HepG2 (cell line): ENCODE data around the gene FZD4. TPM values are rescaled to one million over a fixed set of nuclear protein-coding genes. Genes with fewer than 3 reads are reported as not detected.

Experiments used
- AGO1 ChIP-seq: fragments of 200-400 bp; formaldehyde crosslinking; IDR thresholded peaks from 2 replicates; pipeline ENCODE4 v1.6.1; 2017; ENCODE audit warnings: mild to moderate bottlenecking, low read depth, low read length, moderate library complexity; ENCODE audit not compliant: poor library complexity, severe bottlenecking
- ARNT2 ChIP-seq: sonication (generic); formaldehyde crosslinking; IDR thresholded peaks from 2 replicates; pipeline ENCODE4 v1.8.0; 2022; ENCODE audit warnings: mild to moderate bottlenecking, low read depth, missing genetic modification reagents, moderate library complexity
- CBFB ChIP-seq: sonication (generic); formaldehyde crosslinking; IDR thresholded peaks from 2 replicates; pipeline ENCODE4 v1.4.0; 2020; ENCODE audit warnings: missing genetic modification reagents
- MZF1 ChIP-seq: sonication (generic); formaldehyde crosslinking; IDR thresholded peaks from 2 replicates; pipeline ENCODE4 v1.8.1; 2023; ENCODE audit warnings: mild to moderate bottlenecking, missing genetic modification reagents, borderline replicate concordance
- NFATC3 ChIP-seq: sonication (generic); formaldehyde crosslinking; IDR thresholded peaks from 2 replicates; pipeline ENCODE4 v1.5.1; 2020; ENCODE audit warnings: mild to moderate bottlenecking, missing genetic modification reagents
- NPAS2 ChIP-seq: sonication (generic); formaldehyde crosslinking; IDR thresholded peaks from 2 replicates; pipeline ENCODE4 v1.8.0; 2022; ENCODE audit warnings: mild to moderate bottlenecking, missing genetic modification reagents, borderline replicate concordance
- PHF8 ChIP-seq: sonication (generic); formaldehyde crosslinking; IDR thresholded peaks from 2 replicates; pipeline ENCODE4 v1.5.0; 2020; ENCODE audit warnings: missing genetic modification reagents
- PITX1 ChIP-seq: sonication (generic); formaldehyde crosslinking; IDR thresholded peaks from 2 replicates; pipeline ENCODE4 v1.5.1; 2020; ENCODE audit warnings: mild to moderate bottlenecking, missing genetic modification reagents
- POLR2AphosphoS2 ChIP-seq: IDR thresholded peaks from 2 replicates; pipeline ENCODE4 v1.6.1; 2011; ENCODE audit warnings: low read depth, low read length, improper control_type of control experiment
- RBFOX2 ChIP-seq: fragments of 200-400 bp; formaldehyde crosslinking; IDR thresholded peaks from 2 replicates; pipeline ENCODE4 v1.6.1; 2017; ENCODE audit warnings: low read depth, mild to moderate bottlenecking, low read length
- SP2 ChIP-seq: sonication (generic); formaldehyde crosslinking; IDR thresholded peaks from 2 replicates; pipeline ENCODE4 v1.5.1; 2020; ENCODE audit warnings: mild to moderate bottlenecking, missing genetic modification reagents
- TBX2 ChIP-seq: sonication (generic); formaldehyde crosslinking; IDR thresholded peaks from 2 replicates; pipeline ENCODE4 v1.5.0; 2020; ENCODE audit warnings: missing genetic modification reagents, mild to moderate bottlenecking, borderline replicate concordance
- ZNF207 ChIP-seq: fragments of 450-650 bp; IDR thresholded peaks from 2 replicates; pipeline ENCODE4 v1.6.1; 2016; ENCODE audit warnings: antibody characterized with exemption, borderline replicate concordance
- ZNF367 ChIP-seq: sonication (generic); formaldehyde crosslinking; IDR thresholded peaks from 2 replicates; pipeline ENCODE4 v1.4.0; 2020; ENCODE audit warnings: missing genetic modification reagents, borderline replicate concordance
- polyA plus RNA-seq, 8 experiments: library from polyadenylated mRNA; depleted of rRNA in 3 of 8; stranded (reverse) in 7 of 8; unstranded in 1 of 8; fragments of >200 nt; fragmentation: Illumina TruSeq in 4 of 8; extraction: Trizol in 4 of 8; gene quantifications; 2 replicates each; pipeline versions ENCODE4 v1.2.1 to v1.2.3, GENCODE V29; 2011 to 2016; ENCODE audit warnings: low read depth in 4 of 8, missing spikeins in 1 of 8, mixed read lengths in 1 of 8; ENCODE audit not compliant: insufficient read depth in 1 of 8
- total RNA-seq, 5 experiments: library from RNA; depleted of rRNA; stranded (reverse); fragments of >200 nt; fragmentation: Illumina TruSeq; extraction: Trizol; gene quantifications; 2 replicates each; pipeline ENCODE4 v1.2.3, GENCODE V29; 2016; ENCODE audit warnings: low read depth in 1 of 5
- TF ChIP-seq, protein P1 (sequence below): IDR thresholded peaks from 2 replicates; pipeline ENCODE4 v1.6.1; 2016
- TF ChIP-seq, protein P2 (sequence below): sonication (generic); formaldehyde crosslinking; IDR thresholded peaks from 2 replicates; pipeline ENCODE4 v1.5.0; 2020; ENCODE audit warnings: mild to moderate bottlenecking, missing genetic modification reagents
- TF ChIP-seq, protein P3 (sequence below): sonication (generic); formaldehyde crosslinking; IDR thresholded peaks from 2 replicates; pipeline ENCODE4 v1.5.1; 2020; ENCODE audit warnings: mild to moderate bottlenecking, missing genetic modification reagents, borderline replicate concordance
- TF ChIP-seq, protein P4 (sequence below): sonication (generic); formaldehyde crosslinking; IDR thresholded peaks from 2 replicates; pipeline ENCODE4 v1.5.1; 2020; ENCODE audit warnings: missing genetic modification reagents, mild to moderate bottlenecking, borderline replicate concordance

The FZD4 gene
- total and polyA plus RNA-seq, 2 of the 13 experiments (the other 11 are each of a cell fraction or from before 2014, with no cell fraction given): 46.5 to 70.4 TPM

DNA sequence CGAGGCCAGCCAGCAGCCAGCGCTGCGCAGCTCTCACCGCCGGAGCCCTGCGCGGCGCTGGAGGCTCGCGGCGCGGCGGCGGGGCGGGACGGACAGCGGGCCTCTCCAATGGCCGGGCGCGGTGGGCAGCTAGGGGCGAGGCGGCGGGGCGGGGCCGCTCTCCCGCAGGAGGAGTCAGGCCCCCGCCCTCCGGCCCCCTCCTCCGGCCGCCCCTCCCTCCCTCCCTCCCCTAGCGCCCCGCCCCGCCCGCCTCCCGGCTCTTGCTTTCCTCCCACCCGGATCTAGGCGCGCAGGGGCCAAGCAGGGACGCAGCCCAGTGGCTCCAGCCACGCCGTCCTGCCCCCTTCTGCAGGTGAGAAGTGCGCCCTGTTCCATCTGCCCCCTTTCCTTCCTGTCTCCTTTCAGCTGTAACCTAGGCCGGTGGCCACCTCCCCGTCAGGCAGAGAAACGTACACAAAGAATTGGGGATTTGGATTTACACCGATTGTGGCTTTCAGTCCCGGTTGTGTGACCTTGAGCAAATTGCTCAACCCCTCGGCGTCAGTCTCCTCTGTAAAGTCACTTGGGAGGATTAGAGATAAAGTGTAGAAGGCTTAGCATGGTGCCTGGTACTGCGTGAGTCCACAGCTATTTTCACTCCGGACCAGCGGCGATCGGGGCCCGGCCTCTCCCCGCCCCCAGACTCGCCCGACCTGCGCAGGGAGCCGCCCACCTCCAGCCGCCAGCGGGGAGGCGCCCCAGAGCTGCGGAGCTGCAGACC lies at the start of gene FZD4 (continued):
- TF ChIP-seq, protein P1, sequence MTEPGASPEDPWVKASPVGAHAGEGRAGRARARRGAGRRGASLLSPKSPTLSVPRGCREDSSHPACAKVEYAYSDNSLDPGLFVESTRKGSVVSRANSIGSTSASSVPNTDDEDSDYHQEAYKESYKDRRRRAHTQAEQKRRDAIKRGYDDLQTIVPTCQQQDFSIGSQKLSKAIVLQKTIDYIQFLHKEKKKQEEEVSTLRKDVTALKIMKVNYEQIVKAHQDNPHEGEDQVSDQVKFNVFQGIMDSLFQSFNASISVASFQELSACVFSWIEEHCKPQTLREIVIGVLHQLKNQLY (CRISPR knock-in tag): peak; percentile 16; the same call in 1 of the 2 replicates
- TF ChIP-seq, protein P2, sequence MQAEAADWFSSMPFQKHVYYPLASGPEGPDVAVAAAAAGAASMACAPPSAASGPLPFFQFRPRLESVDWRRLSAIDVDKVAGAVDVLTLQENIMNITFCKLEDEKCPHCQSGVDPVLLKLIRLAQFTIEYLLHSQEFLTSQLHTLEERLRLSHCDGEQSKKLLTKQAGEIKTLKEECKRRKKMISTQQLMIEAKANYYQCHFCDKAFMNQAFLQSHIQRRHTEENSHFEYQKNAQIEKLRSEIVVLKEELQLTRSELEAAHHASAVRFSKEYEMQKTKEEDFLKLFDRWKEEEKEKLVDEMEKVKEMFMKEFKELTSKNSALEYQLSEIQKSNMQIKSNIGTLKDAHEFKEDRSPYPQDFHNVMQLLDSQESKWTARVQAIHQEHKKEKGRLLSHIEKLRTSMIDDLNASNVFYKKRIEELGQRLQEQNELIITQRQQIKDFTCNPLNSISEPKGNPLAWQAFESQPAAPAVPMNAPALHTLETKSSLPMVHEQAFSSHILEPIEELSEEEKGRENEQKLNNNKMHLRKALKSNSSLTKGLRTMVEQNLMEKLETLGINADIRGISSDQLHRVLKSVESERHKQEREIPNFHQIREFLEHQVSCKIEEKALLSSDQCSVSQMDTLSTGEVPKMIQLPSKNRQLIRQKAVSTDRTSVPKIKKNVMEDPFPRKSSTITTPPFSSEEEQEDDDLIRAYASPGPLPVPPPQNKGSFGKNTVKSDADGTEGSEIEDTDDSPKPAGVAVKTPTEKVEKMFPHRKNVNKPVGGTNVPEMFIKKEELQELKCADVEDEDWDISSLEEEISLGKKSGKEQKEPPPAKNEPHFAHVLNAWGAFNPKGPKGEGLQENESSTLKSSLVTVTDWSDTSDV (CRISPR knock-in tag): no peak
- 0 out of 2 replicates have a peak, but pooled peaks have one; percentile 17 for TF ChIP-seq ARNT2 (CRISPR knock-in tag)
- no peak for TF ChIP-seq POLR2AphosphoS2
- peak; percentile 74 for TF ChIP-seq RBFOX2
- no peak for TF ChIP-seq ZNF367
- TF ChIP-seq, protein P3, sequence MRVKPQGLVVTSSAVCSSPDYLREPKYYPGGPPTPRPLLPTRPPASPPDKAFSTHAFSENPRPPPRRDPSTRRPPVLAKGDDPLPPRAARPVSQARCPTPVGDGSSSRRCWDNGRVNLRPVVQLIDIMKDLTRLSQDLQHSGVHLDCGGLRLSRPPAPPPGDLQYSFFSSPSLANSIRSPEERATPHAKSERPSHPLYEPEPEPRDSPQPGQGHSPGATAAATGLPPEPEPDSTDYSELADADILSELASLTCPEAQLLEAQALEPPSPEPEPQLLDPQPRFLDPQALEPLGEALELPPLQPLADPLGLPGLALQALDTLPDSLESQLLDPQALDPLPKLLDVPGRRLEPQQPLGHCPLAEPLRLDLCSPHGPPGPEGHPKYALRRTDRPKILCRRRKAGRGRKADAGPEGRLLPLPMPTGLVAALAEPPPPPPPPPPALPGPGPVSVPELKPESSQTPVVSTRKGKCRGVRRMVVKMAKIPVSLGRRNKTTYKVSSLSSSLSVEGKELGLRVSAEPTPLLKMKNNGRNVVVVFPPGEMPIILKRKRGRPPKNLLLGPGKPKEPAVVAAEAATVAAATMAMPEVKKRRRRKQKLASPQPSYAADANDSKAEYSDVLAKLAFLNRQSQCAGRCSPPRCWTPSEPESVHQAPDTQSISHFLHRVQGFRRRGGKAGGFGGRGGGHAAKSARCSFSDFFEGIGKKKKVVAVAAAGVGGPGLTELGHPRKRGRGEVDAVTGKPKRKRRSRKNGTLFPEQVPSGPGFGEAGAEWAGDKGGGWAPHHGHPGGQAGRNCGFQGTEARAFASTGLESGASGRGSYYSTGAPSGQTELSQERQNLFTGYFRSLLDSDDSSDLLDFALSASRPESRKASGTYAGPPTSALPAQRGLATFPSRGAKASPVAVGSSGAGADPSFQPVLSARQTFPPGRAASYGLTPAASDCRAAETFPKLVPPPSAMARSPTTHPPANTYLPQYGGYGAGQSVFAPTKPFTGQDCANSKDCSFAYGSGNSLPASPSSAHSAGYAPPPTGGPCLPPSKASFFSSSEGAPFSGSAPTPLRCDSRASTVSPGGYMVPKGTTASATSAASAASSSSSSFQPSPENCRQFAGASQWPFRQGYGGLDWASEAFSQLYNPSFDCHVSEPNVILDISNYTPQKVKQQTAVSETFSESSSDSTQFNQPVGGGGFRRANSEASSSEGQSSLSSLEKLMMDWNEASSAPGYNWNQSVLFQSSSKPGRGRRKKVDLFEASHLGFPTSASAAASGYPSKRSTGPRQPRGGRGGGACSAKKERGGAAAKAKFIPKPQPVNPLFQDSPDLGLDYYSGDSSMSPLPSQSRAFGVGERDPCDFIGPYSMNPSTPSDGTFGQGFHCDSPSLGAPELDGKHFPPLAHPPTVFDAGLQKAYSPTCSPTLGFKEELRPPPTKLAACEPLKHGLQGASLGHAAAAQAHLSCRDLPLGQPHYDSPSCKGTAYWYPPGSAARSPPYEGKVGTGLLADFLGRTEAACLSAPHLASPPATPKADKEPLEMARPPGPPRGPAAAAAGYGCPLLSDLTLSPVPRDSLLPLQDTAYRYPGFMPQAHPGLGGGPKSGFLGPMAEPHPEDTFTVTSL (CRISPR knock-in tag): no peak
- no peak for TF ChIP-seq NPAS2
- TF ChIP-seq, protein P4, sequence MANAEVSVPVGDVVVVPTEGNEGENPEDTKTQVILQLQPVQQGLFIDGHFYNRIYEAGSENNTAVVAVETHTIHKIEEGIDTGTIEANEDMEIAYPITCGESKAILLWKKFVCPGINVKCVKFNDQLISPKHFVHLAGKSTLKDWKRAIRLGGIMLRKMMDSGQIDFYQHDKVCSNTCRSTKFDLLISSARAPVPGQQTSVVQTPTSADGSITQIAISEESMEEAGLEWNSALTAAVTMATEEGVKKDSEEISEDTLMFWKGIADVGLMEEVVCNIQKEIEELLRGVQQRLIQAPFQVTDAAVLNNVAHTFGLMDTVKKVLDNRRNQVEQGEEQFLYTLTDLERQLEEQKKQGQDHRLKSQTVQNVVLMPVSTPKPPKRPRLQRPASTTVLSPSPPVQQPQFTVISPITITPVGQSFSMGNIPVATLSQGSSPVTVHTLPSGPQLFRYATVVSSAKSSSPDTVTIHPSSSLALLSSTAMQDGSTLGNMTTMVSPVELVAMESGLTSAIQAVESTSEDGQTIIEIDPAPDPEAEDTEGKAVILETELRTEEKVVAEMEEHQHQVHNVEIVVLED (CRISPR knock-in tag): peak; percentile 42; the same call in 1 of the 2 replicates
- no peak for TF ChIP-seq ZNF207
- peak; percentile 85 for TF ChIP-seq SP2
- TF ChIP-seq CBFB (CRISPR knock-in tag): 0 out of 2 replicates have a peak, but pooled peaks have one; percentile 30
- peak; percentile 72; the same call in 1 of the 2 replicates for TF ChIP-seq PITX1
- TF ChIP-seq PHF8 (CRISPR knock-in tag): peak; percentile 60; the same call in 1 of the 2 replicates
- TF ChIP-seq AGO1: no peak
- TF ChIP-seq NFATC3: no peak
- TF ChIP-seq TBX2: no peak; the same call in 1 of the 2 replicates
- no peak for TF ChIP-seq MZF1
